Omental fat pad (tissue), 4 donors: ENCODE results near the gene IRAK1BP1. TPM values are rescaled to one million over a fixed set of nuclear protein-coding genes. Genes with fewer than 3 reads are reported as not detected.

Source experiments
- ATAC-seq: fragments of 150-250 bp; one replicate; pipeline ENCODE4 v1.9.1; 2016; ENCODE audit warnings: mild to moderate bottlenecking, moderate library complexity; ENCODE audit not compliant: low FRiP score
- DNase-seq: peaks from one replicate; pipeline ENCODE4 v3.0.0-alpha.2; 2019; ENCODE audit warnings: low spot score
- CTCF ChIP-seq, 3 donors: fragments of 450-650 bp; IDR thresholded peaks; one replicate each; pipeline ENCODE4 v1.5.1; 2016 to 2017; ENCODE audit warnings: antibody characterized with exemption in 3 of 3, mild to moderate bottlenecking in 3 of 3, moderate library complexity in 2 of 3
- total RNA-seq, 4 donors: library from RNA; depleted of rRNA; stranded (reverse); fragments of >200 nt; gene quantifications; one replicate each; pipeline ENCODE4 v1.1.0, GENCODE V29; 2016

The IRAK1BP1 gene
- total RNA-seq, 4 donors from 2014 or later, result 2.5 to 4.2 (median 4.0) TPM

GRCh38 chr6:78936515-78936914, 69.2 kb downstream of the IRAK1BP1 start:
- DNase-seq (no peak), ATAC-seq (no peak)
- no peak for TF ChIP-seq CTCF (IDR thresholded peaks at IDR 0.05)

GRCh38 chr6:78942446-78942845, 75.1 kb downstream of the IRAK1BP1 start:
- DNase-seq, result no peak
- no peak for TF ChIP-seq CTCF (IDR thresholded peaks at IDR 0.05)
- ATAC-seq, result no peak

DNA sequence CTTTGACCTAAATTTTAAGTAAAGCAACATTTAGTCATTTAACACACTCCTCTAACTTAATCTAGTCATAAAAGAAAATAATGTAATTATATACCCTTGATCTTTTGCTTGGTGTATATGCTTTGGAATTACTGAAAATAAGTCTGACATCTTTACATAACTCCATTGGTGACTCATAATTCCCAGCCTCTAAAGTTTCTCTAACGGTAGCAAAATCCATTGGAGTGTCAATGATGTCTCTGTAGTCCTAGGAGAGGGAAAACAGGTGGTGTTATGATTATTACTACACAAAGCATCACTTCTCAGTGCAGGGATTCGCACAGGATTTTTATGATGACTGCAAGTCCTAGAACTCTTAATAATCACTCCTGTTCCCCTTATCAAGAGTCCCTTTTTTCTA, 80.2 kb downstream of the IRAK1BP1 start:
- no peak for TF ChIP-seq CTCF (IDR thresholded peaks at IDR 0.05)
- ATAC-seq (no peak), DNase-seq (no peak)

DNA sequence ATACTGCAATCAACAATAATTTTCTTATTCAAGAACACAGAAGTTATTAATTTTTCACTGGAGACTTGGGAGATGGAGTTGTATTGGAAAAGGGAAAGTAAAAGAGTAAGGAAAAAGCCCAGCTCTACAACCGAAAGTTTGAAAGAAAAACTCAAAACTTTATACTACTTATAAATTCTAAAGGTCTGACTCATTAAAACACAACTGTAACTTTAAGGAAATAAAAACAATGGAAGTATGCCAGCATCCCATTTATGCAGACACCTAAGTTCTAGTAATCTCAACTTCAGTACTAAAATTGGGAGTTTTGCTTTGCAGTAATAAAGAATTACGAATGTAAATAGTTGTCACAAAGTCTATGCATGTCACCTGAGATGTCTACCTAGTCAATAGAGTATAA, 80.6 kb downstream of the IRAK1BP1 start:
- DNase-seq (no peak), ATAC-seq (no peak)
- no peak for TF ChIP-seq CTCF (IDR thresholded peaks at IDR 0.05)

- no peak for DNase-seq
- ATAC-seq, result no peak
- no peak for TF ChIP-seq CTCF (IDR thresholded peaks at IDR 0.05)
Measured at GRCh38 chr6:78948785-78949184, 81.4 kb downstream of the IRAK1BP1 start.

DNA sequence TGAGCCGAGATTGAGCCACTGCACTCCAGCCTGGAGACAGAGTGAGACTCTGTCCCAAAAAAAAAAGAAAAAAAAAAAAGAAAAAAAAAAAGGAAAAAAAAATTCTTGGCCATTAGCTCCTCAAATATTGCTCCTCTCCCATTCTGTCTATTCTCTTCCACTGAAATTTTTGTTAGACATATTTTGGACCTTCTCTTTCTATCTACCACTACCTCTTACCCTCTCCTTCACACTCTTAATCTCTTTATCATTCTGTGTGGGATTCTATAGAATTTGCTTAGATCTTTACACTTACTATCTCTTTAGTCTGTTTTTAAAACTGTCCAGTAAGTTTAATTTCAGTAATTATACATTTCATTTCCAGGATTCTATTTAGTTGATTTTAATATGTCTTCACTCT, 85.0 kb downstream of the IRAK1BP1 start:
- no peak for ATAC-seq
- no peak for TF ChIP-seq CTCF (IDR thresholded peaks at IDR 0.05)
- no peak for DNase-seq

Other genes starting within 250 kb of the IRAK1BP1 start
- gene PHIP, start 210.7 kb downstream of the IRAK1BP1 start, total RNA-seq, result 10 to 100 TPM; 18.0 to 43.3 (median 23.9) TPM